Measurements from ENCODE around the gene USP9X.

The USP9X gene

GRCh38 chrX:41090568-41091238 is 5.5 kb downstream of the USP9X start:
- ATAC-seq = no peak

GRCh38 chrX:41092776-41093175 is 7.5 kb downstream of the USP9X start:
- ATAC-seq = no peak
- TF ChIP-seq PPARA (CRISPR knock-in tag; IDR thresholded peaks at IDR 0.05; ENCODE audit: borderline replicate concordance) (no peak), ZNF70 (CRISPR knock-in tag; IDR thresholded peaks at IDR 0.05) (no peak), ZFP30 (CRISPR knock-in tag; IDR thresholded peaks at IDR 0.05) (no peak), ZNF8 (CRISPR knock-in tag; IDR thresholded peaks at IDR 0.05) (no peak), ZC3H10 (CRISPR knock-in tag; IDR thresholded peaks at IDR 0.05) (no peak), OSR1 (CRISPR knock-in tag; IDR thresholded peaks at IDR 0.05) (no peak), TCF4 (CRISPR knock-in tag; IDR thresholded peaks at IDR 0.05; ENCODE audit: borderline replicate concordance) (no peak), ARNTL (CRISPR knock-in tag; IDR thresholded peaks at IDR 0.05; ENCODE audit: borderline replicate concordance, low read depth) (no peak), RARB (CRISPR knock-in tag; IDR thresholded peaks at IDR 0.05) (no peak)

More at GRCh38 chrX:41090568-41091238, 5.5 kb downstream of the USP9X start:
- TF ChIP-seq, protein P1, sequence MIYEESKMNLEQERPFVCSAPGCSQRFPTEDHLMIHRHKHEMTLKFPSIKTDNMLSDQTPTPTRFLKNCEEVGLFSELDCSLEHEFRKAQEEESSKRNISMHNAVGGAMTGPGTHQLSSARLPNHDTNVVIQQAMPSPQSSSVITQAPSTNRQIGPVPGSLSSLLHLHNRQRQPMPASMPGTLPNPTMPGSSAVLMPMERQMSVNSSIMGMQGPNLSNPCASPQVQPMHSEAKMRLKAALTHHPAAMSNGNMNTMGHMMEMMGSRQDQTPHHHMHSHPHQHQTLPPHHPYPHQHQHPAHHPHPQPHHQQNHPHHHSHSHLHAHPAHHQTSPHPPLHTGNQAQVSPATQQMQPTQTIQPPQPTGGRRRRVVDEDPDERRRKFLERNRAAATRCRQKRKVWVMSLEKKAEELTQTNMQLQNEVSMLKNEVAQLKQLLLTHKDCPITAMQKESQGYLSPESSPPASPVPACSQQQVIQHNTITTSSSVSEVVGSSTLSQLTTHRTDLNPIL (CRISPR knock-in tag; IDR thresholded peaks at IDR 0.05; ENCODE audit: low read depth) = no peak
- TF ChIP-seq PATZ1 (CRISPR knock-in tag; IDR thresholded peaks at IDR 0.05; ENCODE audit: borderline replicate concordance) (no peak), SNAI2 (CRISPR knock-in tag; IDR thresholded peaks at IDR 0.05) (no peak), ZNF565 (CRISPR knock-in tag; conservative IDR thresholded peaks at IDR 0.05; ENCODE audit: low read depth) (no peak), BACH2 (CRISPR knock-in tag; IDR thresholded peaks at IDR 0.05; ENCODE audit: borderline replicate concordance) (no peak), POU6F1 (CRISPR knock-in tag; IDR thresholded peaks at IDR 0.05; ENCODE audit: borderline replicate concordance, low read depth) (no peak), ZC3H10 (CRISPR knock-in tag; IDR thresholded peaks at IDR 0.05) (no peak), ARNTL (CRISPR knock-in tag; IDR thresholded peaks at IDR 0.05; ENCODE audit: borderline replicate concordance, low read depth) (no peak), OSR1 (CRISPR knock-in tag; IDR thresholded peaks at IDR 0.05) (no peak), CSRNP3 (CRISPR knock-in tag; IDR thresholded peaks at IDR 0.05) (no peak), ZNF8 (CRISPR knock-in tag; IDR thresholded peaks at IDR 0.05) (no peak), CSDC2 (CRISPR knock-in tag; IDR thresholded peaks at IDR 0.05) (no peak), ISL1 (CRISPR knock-in tag; IDR thresholded peaks at IDR 0.05) (no peak), ZFP3 (CRISPR knock-in tag; IDR thresholded peaks at IDR 0.05) (no peak), TOX (CRISPR knock-in tag; IDR thresholded peaks at IDR 0.05; ENCODE audit: borderline replicate concordance) (no peak), ZFP30 (CRISPR knock-in tag; IDR thresholded peaks at IDR 0.05) (no peak), ZNF70 (CRISPR knock-in tag; IDR thresholded peaks at IDR 0.05) (no peak)

DNA sequence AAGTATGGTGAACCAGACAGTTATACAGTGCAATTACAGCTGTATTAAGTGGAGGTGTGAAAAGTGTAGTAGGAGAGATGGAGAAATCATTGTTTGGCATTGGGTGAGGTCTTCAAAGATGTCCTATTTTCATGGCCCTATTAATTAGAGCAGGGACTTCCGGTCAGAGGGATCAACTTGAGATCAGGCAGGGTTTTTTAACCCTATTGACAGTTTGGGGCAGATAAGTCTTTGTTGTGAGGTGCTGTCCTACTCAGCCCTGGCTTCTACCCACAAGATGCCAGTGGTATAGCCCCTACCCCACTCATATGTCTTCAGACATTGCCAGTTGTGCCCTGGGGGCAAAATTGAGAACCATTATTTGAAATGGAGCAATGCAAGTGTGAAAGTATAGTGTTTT is 9.9 kb downstream of the USP9X start:
- no peak for TF ChIP-seq BACH2 (CRISPR knock-in tag; IDR thresholded peaks at IDR 0.05; ENCODE audit: borderline replicate concordance)
- no peak for ATAC-seq

GRCh38 chrX:41095908-41096307 is 10.7 kb downstream of the USP9X start:
- no peak for ATAC-seq
- TF ChIP-seq ZNF70 (CRISPR knock-in tag; IDR thresholded peaks at IDR 0.05) = no peak
- TF ChIP-seq BACH2 (CRISPR knock-in tag; IDR thresholded peaks at IDR 0.05; ENCODE audit: borderline replicate concordance) = no peak
- no peak for TF ChIP-seq TCF4 (CRISPR knock-in tag; IDR thresholded peaks at IDR 0.05; ENCODE audit: borderline replicate concordance)
- no peak for TF ChIP-seq TOX (CRISPR knock-in tag; IDR thresholded peaks at IDR 0.05; ENCODE audit: borderline replicate concordance)
- TF ChIP-seq ZNF565 (CRISPR knock-in tag; conservative IDR thresholded peaks at IDR 0.05; ENCODE audit: low read depth) = no peak
- no peak for TF ChIP-seq OSR1 (CRISPR knock-in tag; IDR thresholded peaks at IDR 0.05)
- TF ChIP-seq ZFP3 (CRISPR knock-in tag; IDR thresholded peaks at IDR 0.05) = no peak
- no peak for TF ChIP-seq SNAI2 (CRISPR knock-in tag; IDR thresholded peaks at IDR 0.05)
- no peak for TF ChIP-seq ESRRG (CRISPR knock-in tag; IDR thresholded peaks at IDR 0.05)
- no peak for TF ChIP-seq CSDC2 (CRISPR knock-in tag; IDR thresholded peaks at IDR 0.05)
- no peak for TF ChIP-seq ZNF8 (CRISPR knock-in tag; IDR thresholded peaks at IDR 0.05)
- no peak for TF ChIP-seq ZFP30 (CRISPR knock-in tag; IDR thresholded peaks at IDR 0.05)

Measured in SK-N-SH treated with all-trans-retinoic acid at 6 μM for 48 hours (cell line).